ENCODE results near the gene CASQ2.

The CASQ2 gene

DNA sequence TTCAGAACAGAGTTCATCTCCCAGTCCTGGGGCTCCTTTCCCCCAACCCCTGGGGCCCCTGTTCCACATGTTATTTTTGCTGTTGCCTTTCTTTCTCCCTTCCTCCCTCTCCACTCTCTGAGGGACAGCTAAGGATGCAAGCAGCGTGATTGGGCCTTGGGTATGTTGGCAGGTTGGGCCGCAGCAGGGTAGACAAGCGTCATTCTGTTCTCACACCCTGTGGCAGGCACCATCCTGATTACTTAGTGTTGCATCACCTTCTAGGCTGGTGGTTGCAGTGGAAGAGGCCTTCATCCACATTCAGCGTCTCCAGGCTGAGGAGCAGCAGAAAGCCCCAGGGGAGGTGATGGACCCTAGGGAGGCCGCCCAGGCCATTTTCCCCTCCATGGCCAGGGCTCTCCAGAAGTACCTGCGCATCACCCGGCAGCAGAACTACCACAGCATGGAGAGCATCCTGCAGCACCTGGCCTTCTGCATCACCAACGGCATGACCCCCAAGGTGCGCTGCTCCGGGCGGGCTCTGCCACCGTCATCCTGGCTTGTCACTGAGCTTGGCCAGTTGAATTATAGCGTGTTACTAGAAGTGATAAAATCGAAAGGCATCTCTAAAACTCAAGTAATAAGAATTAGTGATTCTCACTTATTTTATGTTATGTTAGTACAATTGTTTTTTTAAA is 83.3 kb downstream of the CASQ2 start:
- no peak for DNase-seq

DNA sequence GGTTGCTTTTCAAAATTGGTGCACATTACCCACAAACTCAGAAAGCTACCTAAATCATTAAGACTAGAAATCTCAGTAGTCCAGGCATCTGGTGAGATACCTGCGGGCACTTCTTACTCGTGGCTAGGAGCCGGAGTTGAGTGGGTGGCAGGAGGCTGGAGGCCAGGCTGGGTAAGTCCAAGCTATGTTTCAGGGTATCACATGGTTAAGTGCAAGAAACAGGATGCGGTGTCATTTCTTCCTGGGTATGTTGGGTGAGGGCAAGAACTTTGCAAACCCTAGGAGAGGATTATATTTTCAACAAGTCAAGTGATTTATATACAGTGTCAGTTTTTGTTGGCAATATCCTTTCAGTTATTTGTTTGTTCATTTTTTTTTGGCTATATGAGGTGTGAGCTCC is 85.7 kb downstream of the CASQ2 start:
- DNase-seq, result no peak

DNA sequence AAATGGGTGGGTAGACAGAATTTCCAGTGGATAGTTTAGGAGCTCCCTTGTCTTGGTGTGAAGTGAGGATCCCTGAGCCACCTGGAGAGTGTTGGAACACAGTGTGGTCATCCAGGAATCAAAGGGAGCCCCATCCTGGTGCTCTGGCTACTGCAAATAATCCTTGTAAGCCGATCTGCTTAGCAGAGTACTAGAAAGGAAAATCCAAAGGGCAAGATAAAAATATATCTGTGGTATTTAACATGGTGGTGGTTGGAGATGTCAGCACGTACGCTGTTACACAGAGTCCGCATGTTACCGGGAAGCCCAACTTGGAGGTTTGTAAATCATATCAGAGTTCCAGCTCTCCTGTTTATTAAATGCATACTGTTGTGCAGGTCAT is 87.8 kb downstream of the CASQ2 start:
- no peak for DNase-seq

DNA sequence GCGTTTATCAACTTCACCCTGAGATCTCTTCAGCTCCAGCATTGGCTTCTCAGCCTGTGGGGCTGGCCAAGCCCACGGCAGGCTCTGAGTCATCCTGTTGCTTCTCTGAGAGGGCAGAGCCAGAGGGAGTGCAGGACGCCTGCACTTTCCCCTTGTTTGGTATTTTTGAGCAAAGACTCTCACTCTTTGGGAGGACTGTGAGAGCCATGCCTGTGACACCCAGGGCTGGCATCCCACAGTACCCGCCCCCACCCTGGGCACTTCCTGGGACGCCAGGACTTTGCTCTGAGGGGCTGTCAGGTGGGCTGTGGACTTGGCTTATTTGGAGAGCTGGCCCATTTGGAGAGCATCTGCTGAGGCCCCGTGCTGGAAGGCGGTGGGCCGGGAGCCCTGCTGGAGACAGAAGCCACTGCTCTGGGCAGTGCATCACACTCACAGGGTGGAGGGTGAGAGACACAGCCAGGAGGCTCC is 89.3 kb downstream of the CASQ2 start:
- no peak for DNase-seq

DNA sequence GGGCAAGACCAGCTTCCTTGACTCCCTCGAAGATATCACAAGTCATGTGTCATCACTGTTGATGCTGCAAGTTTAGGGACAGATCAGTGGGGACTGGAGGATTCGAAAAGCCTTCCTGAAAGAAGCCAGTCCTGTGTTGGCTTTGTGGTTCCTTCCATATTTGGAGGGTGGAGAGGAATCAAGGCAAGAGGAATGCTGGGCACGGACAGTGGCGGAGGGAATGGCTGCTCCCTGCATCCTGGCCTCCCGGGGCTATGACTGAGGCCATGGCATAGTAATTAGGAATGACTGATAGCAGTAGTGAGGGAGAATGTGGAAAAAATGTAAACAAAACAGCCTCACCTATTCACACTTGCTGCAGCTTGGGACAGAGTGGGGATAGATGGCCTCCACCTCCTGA is 90.4 kb downstream of the CASQ2 start:
- DNase-seq, result no peak

DNA sequence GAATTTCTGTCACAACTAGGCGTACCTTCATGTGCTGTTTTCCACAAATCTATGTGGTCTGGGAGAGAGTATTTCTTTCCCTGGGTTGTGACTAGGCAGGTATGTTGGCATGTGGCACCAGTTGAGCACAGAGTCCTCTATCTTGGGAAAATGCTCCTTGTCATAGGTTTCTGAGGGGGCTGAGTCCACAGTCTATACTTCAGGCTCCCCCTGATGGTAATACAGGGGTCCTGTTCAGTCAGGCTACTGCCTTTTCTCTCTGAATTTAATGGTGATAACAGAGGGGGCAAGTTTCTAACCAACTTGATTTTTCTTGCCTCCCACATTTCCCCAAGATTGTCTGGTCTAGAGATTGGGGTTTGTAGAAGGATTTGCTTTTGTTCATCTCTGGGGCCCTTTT is 90.9 kb downstream of the CASQ2 start:
- DNase-seq, result no peak

DNA sequence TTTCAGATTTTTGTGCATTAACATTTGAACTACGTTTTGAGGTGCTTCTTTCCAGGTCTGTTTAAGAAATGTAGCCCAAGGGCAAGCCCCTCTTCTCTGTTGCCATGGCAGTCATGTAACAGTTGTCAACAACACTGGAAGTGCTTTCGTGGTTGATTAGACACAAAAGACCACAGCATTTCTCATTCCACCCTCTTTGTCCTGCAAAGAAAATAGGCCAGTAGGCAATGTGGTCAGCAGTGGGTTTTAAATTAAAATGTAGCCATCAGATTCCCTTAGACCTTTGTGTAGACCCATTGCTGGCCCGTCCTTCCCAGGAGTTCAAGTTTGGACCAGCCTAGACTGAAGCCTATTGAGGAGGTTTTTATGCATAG is 91.3 kb downstream of the CASQ2 start:
- DNase-seq, result no peak

DNA sequence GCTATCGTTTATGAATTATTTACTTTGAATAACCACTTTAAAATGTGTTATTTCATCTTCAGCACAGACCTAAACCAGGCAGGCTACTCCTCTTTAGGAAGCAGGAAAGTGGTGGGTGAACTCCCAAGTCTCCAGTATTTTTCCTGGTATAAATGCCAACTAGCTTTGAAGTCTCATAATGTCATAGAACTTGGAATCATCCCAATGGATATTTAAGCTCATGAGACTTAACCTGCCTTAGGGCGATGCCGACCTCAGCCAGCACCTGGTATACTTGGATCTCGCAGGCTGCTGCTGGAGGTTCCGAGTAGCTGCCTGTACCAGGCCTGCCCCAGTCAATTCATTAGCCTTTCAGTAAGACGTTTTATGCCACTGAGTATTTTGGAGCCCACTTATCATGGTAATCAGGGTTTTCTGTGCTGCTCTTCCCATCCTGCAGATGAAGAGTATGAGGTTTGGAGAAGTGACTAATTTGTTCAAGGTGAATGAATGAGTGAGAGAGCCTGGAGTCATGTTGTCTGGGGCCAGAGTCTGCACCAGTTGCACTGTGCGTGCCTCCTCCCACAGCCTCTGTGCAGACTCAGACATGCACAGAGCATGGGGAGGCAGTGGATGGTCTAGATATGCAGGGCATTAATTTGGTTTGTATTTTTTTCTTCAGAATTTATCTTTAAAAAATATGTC is 91.9 kb downstream of the CASQ2 start:
- DNase-seq, result no peak

DNA sequence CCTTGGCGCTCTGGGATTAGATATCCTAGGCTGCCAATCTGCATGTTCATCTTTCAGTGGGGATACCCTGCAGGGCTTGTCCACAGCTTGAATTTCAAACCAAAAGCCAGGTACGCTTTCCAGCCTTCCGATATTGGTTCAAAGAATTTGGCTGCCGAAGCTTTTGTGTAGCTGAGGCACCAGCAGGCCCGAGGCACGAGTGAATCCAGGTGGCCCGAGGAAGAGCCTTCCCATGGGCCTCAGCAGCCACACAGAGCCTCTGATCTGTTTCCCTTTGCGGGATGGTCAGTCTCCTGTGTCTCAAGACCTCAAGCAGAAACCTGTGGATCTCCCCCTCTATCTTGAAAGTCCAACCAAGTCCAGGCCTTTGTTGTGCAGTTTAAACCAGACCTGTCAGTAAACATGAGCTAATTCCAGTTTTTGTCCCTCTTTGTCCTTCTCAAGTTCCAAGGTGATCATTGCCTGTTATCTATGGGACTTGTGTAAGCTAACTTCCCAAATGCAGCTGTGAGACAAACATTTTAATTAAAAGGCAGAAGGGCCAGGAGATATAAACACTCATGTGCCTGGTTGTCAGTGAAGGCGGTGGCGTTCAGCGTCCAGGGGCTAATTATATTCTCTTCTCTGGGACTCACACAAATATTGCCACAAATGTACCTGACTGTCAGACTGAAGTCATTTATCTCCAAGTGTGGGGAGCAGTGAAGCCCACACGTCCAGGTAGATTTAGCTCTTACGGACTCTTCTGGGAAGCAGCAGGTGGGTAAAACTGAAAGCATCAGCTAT is 96.1 kb downstream of the CASQ2 start:
- no peak for DNase-seq

DNA sequence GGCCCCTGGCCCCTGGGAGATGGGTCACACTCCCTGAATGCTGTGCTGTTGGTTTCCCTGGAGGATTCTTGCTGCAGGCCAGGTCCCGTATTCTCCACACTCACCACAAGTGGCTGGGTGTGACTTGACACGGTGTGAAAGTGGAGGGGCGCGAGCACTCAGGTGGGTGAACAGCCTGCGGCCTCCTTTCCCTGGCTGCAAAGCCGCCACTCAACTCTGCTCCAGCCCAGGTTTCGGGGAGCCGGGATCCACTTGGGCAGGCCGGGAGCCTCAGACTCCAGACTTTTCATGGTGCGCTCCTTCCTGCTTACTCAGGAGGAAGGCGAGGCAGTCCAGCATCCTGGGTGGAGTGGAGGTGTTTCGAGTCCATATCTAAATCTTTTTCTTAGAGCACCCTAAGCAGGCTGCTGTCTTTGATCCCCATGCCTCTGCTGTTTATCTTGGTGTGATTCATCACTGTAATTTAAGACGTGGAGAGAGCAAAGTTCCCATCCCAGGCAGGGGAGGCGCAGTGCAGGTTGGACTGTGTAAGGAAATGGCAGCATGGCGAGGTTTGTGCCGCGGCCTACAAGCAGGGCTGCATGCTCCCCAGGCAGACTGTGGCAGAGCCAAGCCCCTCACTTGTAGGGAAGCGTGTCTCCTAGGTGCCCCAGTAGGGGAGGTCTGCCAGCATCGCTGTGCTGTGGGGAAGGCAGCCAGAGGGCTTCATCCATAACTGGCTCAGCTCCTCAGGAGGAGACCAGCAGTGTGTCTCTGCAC is 97.2 kb downstream of the CASQ2 start:
- no peak for DNase-seq

DNA sequence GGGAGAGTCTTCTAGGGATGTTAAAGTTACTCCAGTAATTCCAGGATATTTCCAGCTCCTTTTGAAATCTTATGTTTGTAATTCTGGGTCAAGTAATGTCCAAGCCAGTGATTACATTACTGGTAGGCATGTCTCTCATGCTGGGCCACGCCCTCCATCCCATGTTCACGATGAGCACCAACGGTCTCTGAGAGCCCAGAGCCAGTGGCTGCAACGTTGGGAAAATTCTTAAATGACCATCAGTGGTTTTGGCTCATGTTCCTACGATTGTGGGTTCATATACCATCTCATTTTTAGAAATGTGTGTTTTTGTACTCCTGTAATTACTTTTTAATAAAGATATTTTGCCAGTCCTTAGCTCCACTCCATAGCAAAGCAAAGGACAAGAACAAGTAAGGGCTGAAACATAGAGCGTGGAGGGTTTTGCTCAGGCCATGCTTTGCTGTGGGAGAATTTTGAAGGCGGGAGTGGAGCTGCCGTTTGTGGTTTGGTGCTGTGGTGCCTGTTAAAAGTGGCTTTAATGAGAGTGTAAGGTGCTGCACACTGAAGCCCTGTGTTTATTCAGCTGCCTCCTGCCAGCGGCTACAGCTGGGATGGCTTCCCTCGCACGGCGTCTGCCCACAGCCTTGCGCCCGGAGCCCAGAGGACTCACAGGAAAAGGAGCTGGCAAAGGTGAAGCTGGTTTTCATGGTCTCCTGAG is 97.9 kb downstream of the CASQ2 start:
- DNase-seq, result no peak

DNA sequence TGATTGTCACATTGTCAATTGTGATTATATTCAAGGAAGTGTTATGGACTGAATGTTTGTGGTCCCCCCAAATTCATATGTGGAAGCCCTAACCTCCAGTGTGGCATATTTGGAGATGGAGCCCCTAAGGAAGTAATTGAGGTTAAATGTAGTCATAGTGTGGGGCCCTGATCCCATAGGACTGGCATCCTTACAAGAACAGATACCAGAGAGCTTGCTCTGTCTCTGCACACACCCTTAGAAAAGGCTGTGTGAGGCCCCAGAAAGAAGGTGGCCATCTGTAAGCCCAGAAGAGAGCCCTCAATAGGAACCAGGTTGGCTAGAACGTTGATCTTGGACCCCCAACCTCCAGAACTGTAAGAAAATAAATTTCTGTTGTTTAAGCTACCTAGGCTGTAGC is 98.6 kb downstream of the CASQ2 start:
- no peak for DNase-seq

DNA sequence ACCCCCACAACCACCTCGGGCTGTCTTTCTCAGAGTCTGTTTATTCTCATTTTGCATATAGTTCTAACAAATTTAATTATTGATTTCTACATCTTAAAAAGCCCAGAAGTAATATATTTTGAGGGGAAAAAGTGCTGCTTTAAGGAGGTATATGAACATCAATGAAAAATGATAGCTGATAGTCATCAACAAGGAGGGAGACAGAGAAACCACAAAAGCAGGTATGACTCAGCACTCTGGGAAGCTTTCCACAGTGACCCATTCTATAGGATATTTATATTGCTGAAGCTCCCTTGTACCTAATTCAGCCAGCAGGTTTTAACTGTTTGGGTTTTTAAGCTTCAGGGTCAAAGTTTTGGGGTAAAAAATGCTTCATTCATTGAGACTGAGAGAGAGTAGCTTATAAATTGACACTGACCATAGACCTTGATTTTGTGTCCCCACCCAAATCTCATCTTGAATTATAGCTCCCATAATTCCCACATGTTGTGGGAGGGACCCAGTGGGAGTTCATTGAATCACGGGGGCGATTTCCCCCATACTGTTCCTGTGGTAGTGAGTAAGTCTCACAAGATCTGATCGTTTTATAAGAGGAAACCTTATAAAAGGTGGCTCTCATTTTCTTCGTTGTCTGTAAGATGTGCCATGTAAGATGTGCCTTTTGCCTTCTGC is 99.4 kb downstream of the CASQ2 start:
- no peak for DNase-seq

DNA sequence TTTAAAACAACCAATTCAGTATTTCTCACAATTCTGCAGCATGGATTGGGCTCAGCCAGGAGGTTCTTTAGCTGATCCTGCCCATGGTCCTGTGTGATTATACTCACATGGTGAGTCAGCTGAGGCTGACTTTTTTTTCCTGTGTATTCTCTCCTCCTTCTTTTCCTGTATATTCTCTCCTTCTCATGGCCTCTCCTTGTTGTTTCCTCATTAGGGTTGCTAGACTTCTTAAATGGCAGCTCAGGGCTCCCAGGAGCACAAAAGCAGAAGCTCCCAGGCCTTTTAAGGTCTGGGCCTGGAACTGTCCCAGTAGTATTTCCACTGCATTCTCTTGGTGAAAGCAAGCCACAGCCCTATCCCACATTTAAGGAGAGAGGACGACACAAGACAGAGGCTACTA is 99.9 kb downstream of the CASQ2 start:
- DNase-seq, result no peak

DNA sequence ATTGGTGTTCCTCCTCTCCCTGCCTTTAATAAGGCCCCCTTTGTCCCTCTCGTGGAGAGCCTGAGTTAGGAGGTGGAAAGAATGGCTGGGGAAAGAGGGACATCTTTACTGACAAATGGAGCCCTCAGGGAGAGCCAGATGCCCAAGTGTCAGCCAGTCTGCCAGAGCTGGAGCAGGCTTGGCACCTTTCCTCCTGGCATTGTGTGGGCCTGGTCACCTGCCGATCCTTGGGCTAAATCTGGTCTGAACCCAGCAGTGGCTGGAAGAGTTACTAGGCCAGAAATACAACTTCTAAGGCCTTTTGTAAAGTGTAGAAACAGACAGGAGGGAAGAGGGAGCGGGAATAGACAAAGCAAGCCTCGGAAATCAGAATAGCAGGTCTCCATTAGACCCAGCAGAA is 101.8 kb downstream of the CASQ2 start:
- DNase-seq, result no peak

DNA sequence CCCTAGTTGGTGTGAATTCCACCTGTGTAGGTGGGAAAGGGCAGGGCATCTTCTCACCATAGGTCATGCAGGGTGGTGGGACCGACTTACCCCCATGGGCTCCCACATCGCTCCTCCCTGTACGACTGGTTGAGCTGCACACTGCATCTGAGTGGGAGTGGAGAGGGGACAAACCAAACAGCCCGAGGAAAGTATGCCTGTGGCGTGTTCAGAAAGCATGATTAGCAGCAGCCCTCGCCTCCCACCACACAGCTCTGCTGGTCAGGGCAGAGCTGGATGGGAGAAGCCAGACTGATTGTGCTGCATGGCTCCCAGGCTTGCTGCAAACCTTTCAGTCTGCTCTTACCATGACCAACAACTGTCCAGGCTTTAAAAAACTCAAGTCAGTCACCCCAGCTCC is 102.3 kb downstream of the CASQ2 start:
- no peak for DNase-seq

DNA sequence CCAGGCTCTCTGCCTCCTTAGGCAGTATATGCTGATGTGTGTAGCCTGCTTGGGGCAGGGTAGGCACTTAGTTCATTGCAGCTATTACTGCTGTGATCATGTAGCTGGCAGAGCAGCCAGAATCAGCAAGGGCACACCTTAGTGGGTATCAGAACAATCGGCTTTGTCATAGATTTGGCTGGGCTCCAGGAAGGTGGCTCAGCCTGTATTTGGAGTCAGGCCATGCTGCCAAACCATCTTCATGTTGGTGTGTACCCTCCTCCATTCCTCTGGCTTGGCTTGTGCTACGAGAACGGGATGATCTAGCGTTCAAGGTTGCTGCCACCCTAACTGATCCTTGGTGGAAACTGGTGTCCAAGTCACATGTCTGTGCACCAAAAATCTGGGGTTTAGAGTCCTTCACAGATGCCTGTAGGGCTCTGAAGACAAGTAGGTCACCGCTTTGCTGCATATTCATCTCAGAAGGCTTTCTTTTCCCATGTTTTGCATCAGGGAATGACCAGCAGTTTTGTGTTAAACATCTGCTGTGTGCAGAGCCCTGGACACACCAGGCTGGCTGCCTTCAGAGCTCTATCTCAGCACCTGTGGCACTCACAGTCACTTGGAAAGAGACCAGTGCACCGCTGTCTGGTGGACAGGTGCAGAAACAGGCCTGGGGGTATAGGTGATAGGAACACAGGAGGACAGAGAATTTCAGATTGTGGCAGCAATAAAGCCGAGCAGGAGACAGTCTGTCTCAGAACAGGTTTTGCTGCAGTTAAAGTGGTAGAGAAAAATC is 103.0 kb downstream of the CASQ2 start:
- no peak for DNase-seq

DNA sequence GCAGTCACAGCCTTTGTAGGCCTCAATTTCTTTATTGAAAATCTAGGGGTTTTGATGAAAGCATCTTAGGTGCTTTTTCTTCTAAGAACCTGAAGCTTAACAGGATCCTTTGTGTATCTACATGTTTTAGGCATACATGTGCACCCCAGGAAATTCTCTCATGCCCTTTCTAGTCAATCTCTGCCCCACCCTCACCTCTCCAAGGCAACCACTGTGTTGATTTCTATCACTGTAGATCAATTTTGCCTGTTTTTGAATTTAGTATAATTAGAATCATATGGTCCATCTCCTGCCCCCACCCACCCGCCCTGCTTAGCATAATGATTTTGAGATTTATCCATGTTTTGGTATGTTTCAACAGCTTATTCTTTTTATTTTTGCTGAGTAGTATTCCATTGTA is 107.4 kb downstream of the CASQ2 start:
- DNase-seq, result no peak

DNA sequence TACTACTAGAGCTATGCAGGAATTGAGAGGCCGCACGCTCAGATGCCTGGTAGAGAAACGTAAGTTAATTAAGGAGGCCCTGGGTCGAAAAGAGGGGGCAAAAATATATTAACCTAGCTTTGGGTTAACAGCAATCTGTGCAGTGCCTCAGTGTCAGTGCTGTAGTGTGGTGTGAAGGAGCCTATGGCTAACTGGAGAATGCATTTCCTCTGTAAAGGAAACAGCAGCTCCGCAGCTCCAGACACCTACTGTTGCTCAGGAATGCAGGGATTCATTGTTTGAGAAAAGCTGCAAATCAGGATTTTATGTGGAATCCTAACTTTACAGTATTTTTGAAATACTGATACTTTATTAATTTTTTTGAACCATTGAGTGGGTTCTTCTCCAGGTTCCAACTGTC is 108.4 kb downstream of the CASQ2 start:
- no peak for DNase-seq

DNA sequence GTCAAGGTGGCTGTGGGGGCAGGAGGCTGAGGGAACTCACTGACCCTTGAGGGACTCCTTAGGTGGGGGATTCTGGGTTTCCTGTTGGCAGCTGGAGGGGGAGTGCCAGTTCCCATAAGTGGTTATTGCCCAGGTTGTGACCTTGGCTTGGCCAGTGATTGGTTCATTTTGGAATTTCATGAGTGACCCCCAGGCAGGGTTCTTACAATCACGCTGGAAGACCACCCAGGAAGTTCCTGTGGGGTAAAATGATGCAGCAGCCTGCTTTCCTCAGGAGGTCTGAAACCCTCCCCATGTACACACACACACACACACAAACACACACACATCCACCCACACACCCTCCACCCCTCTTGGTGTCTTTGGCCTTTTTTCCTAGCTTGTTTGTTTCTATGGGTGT is 109.9 kb downstream of the CASQ2 start:
- no peak for DNase-seq

DNA sequence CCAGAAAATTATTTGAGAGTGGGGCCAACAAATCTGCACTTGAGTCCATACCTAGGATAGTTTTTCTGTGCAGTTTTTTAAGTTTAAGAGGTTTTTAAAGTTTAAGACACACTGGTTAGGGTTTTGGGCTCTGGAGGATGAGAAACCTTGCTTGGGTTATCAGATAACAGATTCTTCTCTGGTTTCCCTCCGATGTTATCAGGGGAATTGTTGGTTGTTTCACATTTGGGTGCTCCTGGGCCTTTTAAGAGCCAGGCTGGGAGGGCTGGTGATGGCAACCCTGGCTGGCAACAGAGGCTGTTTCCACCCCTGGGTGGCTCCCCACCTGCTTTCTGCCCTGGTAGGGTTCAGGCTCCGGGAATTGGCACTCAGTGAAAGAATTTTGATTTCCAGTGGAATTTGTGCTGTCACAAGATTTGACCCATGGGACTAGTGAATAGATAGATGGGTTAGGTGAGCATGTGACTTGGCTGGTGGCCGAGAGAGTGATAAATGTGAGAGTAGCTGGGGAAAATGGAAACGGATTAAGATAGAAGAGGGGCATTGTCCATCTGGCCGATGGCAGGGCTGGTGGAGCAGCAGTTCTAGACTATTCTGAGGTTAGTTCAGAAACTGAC is 111.9 kb downstream of the CASQ2 start:
- no peak for DNase-seq
